Measurements from ENCODE around the gene BRCA2. TPM values are rescaled to one million over a fixed set of nuclear protein-coding genes. Genes with fewer than 3 reads are reported as not detected.
"Not testable (repeated sequence)": the region's sequence is repeated elsewhere in the genome, so short reads cannot be mapped to it uniquely, and the experiment has no call there.

The BRCA2 gene
- total RNA-seq, 2 donors from 2014 or later, result 0.66 to 1.0 TPM

GRCh38 chr13:32330441-32330840 lies 15.1 kb downstream of the BRCA2 start:
- TF ChIP-seq, protein P1, sequence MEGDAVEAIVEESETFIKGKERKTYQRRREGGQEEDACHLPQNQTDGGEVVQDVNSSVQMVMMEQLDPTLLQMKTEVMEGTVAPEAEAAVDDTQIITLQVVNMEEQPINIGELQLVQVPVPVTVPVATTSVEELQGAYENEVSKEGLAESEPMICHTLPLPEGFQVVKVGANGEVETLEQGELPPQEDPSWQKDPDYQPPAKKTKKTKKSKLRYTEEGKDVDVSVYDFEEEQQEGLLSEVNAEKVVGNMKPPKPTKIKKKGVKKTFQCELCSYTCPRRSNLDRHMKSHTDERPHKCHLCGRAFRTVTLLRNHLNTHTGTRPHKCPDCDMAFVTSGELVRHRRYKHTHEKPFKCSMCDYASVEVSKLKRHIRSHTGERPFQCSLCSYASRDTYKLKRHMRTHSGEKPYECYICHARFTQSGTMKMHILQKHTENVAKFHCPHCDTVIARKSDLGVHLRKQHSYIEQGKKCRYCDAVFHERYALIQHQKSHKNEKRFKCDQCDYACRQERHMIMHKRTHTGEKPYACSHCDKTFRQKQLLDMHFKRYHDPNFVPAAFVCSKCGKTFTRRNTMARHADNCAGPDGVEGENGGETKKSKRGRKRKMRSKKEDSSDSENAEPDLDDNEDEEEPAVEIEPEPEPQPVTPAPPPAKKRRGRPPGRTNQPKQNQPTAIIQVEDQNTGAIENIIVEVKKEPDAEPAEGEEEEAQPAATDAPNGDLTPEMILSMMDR (IDR thresholded peaks at IDR 0.05), result no peak
- no peak for TF ChIP-seq POLR2A (IDR thresholded peaks at IDR 0.05)
- ATAC-seq (no peak), DNase-seq (no peak)
- Histone ChIP-seq H3K4me1 (no peaks in the 10 kb centered on the region), H3K9me3 (peaks cover 0 to 3% (median 0%) of the 10 kb centered on the region in 3 donors), H3K36me3 (replicated peaks in 1 of 2; ENCODE audit: insufficient read depth in 1 of 2, low read depth in 2 of 2) (no peaks in the 10 kb centered on the region), H3K27me3 (no peaks in the 10 kb centered on the region), H3K27ac (no peak overlapping the region), H3K4me3 (no peak overlapping the region)
- 91 to 100% methylated on average over 2 of the region's 2 CpGs for WGBS, 2 donors
- intact Hi-C loops (cut with DNase I), result no loop called here

- ATAC-seq, result no peak
- Histone ChIP-seq H3K9me3 (peaks cover 0 to 3% (median 0%) of the 10 kb centered on the region in 3 donors), H3K4me1 (no peaks in the 10 kb centered on the region), H3K27ac (no peak overlapping the region), H3K36me3 (replicated peaks in 1 of 2; ENCODE audit: insufficient read depth in 1 of 2, low read depth in 2 of 2) (no peaks in the 10 kb centered on the region), H3K4me3 (no peak overlapping the region), H3K27me3 (no peaks in the 10 kb centered on the region)
- no peak for TF ChIP-seq POLR2A (IDR thresholded peaks at IDR 0.05)
- TF ChIP-seq, protein P1 (IDR thresholded peaks at IDR 0.05), result no peak
- intact Hi-C loops (cut with DNase I), result no loop called here
- DNase-seq, result no peak
- 85 to 94% methylated on average over 2 of the region's 2 CpGs for WGBS, 2 donors
These were observed 19.4 kb downstream of the BRCA2 start for GRCh38 chr13:32334671-32335070.

- TF ChIP-seq, protein P1 (IDR thresholded peaks at IDR 0.05), result no peak
- TF ChIP-seq POLR2A (IDR thresholded peaks at IDR 0.05), result no peak
- Histone ChIP-seq H3K27ac (no peak overlapping the region), H3K36me3 (replicated peaks in 1 of 2; ENCODE audit: insufficient read depth in 1 of 2, low read depth in 2 of 2) (no peaks in the 10 kb centered on the region), H3K27me3 (no peaks in the 10 kb centered on the region), H3K4me1 (no peaks in the 10 kb centered on the region), H3K4me3 (no peak overlapping the region), H3K9me3 (no peaks in the 10 kb centered on the region)
- intact Hi-C loops (cut with DNase I), result no loop called here
- no peak for ATAC-seq
- DNase-seq, result no peak
- WGBS, 2 donors, result 80 to 90% methylated on average over 3 of the region's 3 CpGs
These were observed 25.6 kb downstream of the BRCA2 start for GRCh38 chr13:32340914-32341313.

DNA sequence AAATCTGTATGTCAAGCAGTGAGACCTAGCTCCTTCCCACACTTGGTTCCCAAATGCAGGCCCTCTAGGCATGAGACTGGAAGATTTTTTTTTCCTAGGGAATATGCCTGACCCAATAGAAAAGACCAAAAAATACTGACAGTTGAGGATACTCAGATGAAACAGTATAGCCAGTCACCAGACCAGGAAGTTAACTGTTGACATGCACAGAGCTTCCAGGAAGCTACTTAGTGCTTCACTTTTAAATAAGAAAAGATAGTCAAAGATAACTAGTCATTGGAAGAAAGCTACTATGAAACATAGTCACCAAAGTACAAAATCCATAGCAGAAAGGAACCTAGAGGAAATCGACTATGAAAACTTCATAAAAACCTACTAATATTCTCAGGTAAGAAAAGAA lies 32.3 kb downstream of the BRCA2 start:
- intact Hi-C loops (cut with DNase I), result no loop called here
- H3K27ac ChIP-seq, result no peak overlapping the region
- H3K36me3 ChIP-seq (replicated peaks in 1 of 2; ENCODE audit: insufficient read depth in 1 of 2, low read depth in 2 of 2), result no peaks in the 10 kb centered on the region
- H3K4me1 ChIP-seq, result no peaks in the 10 kb centered on the region
- no peak for ATAC-seq
- 46 to 95% methylated on average over 1 of the region's 1 CpG for WGBS, 2 donors
- no peaks in the 10 kb centered on the region for H3K9me3 ChIP-seq
- no peak overlapping the region for H3K4me3 ChIP-seq
- TF ChIP-seq, protein P1 (IDR thresholded peaks at IDR 0.05), result no peak
- no peak for TF ChIP-seq POLR2A (IDR thresholded peaks at IDR 0.05)
- H3K27me3 ChIP-seq, result no peaks in the 10 kb centered on the region
- no peak for DNase-seq

- H3K4me1 ChIP-seq; H3K36me3 ChIP-seq (replicated peaks in 1 of 2; ENCODE audit: insufficient read depth in 1 of 2, low read depth in 2 of 2); DNase-seq; ATAC-seq; intact Hi-C loops (cut with DNase I); H3K27ac ChIP-seq; H3K9me3 ChIP-seq; H3K4me3 ChIP-seq; H3K27me3 ChIP-seq: not testable (repeated sequence)
- 91 to 92% methylated on average over 15 of the region's 15 CpGs for WGBS, 2 donors
These were observed 35.6 kb downstream of the BRCA2 start for GRCh38 chr13:32350839-32351441.

Measured in body of pancreas (tissue), 4 donors.